GM23248 (cell line): ENCODE measurements around the gene OR2T2.
"Not testable (repeated sequence)": the region's sequence is repeated elsewhere in the genome, so short reads cannot be mapped to it uniquely, and the experiment has no call there.

Experiments
- EZH2 ChIP-seq: fragments of 200-600 bp; sonication (generic); IDR thresholded peaks from 2 replicates; pipeline ENCODE4 v1.6.1; 2018; ENCODE audit warnings: antibody characterized with exemption, mild to moderate bottlenecking; ENCODE audit not compliant: insufficient read depth, poor library complexity, severe bottlenecking
- EZH2phosphoT487 ChIP-seq: fragments of 200-600 bp; sonication (generic); IDR thresholded peaks from 2 replicates; pipeline ENCODE4 v1.6.1; 2018; ENCODE audit warnings: antibody characterized with exemption, moderate library complexity, mild to moderate bottlenecking, low read depth; ENCODE audit not compliant: insufficient read depth

DNA sequence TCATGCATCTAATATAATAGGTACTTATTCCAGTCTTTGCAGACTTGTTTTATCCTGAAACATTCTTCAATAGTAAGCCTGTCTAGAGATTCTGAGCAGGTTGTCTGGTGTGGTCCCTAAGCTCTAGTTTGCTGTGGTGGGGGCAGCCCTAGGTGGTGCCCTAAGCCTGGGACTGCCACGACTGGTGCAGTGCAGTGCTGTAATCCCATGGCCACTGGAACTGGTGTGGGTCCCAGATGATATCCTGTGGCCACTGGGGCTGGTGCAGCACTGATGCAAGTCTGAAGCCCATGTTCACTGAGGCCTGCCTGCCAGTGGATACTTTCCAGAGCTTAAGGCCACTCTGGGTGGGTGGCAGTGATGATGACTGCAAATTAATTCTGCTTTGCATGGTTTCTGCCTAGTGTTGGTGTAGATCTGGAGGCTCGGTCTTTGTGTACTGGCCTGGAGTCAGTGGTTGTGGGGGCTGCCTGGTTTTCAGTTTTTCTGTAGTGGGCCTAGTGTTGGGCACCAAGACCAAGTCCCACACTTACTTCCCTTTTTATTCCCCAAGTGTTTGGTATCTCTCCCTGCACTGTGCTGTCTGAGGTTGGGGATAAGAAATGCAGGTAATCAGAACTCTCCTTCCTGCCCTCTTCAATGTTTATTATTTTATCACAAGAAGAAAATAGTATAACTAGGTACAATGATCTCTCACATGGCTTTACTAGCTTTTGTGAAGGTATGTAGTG is 55.0 kb downstream of the OR2T2 start:
- TF ChIP-seq EZH2, EZH2phosphoT487: not testable (repeated sequence)
